HG02852 (cell line): ENCODE measurements around the gene BCAP31.

Experiments used
- ATAC-seq: cut with Tn5 transposase; IDR thresholded peaks from one replicate; pipeline ENCODE4 v1.9.1; 2021; ENCODE audit warnings: mild to moderate bottlenecking, moderate library complexity; ENCODE audit not compliant: unreplicated experiment

BCAP31 gene

GRCh38 chrX:153724252-153725038 is at the start of gene BCAP31, which contains the start of gene ABCD1:
TSS of gene BCAP31 (minus strand) at chrX:153724387. CDS start at chrX:153723244, 1,143 bp downstream.
TSS of gene ABCD1 (plus strand) at chrX:153724856. CDS start at chrX:153725267, 411 bp downstream.
- ATAC-seq, result peak; percentile 54

DNA sequence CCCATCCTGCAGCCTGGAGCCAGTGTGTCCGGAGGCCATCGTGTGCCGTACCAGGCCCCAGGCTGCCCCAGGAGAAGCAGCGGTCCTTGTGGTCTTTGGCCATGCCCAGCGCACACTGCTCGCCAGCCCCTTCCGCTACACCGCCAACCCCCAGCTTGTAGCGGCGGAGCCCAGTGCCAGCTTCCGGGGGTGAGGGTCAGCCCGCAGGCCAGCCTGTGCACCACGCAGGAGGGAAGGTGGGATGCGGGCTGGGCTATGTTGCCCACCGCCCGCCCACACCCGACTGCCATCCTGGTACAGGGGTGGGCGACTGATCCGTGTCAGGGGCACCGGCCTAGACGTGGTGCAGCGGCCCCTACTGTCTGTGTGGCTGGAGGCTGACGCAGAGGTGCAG is 49.0 kb upstream of the BCAP31 start:
- no peak for ATAC-seq

DNA sequence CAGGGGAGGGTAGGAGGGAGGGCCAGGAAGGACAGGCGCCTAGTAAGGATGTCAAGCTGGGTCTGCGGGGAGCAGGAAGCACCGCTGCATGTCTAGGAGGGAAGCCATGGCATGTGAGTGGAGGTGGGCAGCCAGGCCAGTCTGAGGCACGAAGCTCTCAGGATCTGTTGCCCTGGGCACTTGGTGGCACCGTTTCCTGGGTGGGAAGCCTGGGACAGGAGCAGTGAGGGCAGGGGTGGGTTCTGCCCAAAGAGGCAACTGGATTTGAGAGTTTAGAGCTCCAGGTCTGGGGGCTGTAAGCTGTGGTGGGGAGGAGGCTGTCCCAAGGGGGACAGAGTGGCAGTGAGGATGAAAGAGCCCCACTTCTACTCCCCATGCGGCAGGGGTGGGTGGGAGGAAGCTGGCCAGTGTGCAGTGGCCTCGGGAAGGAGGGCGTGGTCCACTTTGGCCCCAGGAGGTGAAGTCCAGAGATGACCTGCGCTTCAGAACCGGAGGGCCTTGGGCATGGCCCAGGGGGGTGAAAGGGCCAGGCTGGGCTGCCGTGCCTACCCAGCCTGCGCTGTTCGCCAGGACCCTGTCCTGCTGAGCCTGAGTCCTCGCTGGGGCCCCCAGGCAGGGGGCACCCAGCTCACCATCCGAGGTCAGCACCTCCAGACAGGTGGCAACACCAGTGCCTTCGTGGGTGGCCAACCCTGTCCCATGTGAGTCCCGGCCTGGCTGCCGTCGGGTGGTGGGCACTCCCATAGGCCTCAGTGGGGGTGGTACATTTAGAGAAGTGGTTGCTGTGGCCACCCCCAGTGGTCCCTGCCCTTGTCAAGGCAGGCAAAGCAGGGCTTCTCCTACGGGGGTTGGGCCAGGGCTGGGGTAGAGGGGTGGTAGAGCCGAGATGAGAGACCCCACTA is 48.4 kb upstream of the BCAP31 start:
- no peak for ATAC-seq

DNA sequence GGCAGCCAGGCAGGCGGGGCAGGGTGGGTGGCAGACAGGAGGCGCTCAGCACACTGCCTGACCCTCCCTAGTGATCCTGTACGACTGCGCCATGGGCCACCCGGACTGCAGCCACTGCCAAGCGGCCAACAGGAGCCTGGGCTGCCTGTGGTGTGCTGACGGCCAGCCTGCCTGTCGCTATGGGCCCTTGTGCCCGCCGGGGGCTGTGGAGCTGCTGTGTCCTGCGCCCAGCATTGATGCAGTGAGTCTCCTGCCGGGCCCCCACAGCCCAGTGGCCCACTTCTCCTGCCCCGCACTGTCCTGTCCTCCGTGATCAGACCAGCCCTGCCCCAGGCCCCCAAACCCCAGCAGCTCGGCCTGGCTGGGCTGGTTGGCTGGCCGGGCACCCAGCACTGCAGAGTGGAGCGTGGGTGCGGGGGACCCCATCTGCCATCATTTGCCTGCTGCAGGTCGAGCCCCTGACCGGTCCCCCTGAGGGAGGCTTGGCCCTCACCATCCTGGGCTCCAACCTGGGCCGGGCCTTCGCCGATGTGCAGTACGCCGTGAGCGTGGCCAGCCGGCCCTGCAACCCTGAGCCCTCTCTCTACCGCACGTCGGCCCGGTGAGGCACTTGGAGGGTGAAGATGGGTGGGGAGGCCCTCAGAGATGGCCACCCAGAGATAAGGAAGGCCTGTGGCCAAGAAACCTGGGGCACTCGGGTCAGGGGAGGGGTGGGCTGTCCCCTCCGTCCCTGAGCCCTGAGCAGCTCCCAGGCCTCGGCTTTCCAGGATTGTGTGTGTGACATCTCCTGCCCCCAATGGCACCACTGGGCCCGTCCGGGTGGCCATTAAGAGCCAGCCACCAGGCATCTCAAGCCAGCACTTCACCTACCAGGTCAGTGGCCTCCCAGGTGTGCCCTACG is 47.5 kb upstream of the BCAP31 start:
- ATAC-seq, result no peak

GRCh38 chrX:153770601-153771414 is 46.6 kb upstream of the BCAP31 start:
- ATAC-seq, result no peak

DNA sequence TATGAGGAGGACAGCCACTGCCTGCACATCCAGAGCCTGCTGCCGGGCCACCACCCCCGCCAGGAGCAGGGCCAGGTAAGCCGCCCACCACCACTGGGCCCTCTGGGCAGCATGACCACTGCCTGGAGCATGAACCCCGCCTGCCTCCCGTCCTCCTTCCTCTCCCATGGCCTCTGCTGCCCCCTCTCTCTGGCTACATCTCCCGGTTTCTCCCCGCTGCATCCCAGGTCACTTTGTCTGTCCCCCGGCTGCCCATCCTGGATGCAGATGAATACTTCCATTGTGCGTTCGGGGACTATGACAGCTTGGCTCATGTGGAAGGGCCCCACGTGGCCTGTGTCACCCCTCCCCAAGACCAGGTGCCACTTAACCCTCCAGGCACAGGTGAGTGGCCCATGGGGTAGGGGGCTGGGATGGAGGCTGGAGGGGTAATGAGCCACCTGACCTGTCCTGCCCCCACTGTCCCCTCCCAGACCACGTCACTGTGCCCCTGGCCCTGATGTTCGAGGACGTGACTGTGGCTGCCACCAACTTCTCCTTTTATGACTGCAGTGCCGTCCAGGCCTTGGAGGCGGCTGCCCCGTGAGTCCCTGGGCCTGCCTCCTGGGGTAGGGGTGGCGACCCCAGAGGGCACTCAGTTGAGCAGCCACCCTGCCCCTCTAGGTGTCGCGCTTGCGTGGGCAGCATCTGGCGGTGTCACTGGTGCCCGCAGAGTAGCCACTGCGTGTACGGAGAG is 45.8 kb upstream of the BCAP31 start:
- no peak for ATAC-seq

DNA sequence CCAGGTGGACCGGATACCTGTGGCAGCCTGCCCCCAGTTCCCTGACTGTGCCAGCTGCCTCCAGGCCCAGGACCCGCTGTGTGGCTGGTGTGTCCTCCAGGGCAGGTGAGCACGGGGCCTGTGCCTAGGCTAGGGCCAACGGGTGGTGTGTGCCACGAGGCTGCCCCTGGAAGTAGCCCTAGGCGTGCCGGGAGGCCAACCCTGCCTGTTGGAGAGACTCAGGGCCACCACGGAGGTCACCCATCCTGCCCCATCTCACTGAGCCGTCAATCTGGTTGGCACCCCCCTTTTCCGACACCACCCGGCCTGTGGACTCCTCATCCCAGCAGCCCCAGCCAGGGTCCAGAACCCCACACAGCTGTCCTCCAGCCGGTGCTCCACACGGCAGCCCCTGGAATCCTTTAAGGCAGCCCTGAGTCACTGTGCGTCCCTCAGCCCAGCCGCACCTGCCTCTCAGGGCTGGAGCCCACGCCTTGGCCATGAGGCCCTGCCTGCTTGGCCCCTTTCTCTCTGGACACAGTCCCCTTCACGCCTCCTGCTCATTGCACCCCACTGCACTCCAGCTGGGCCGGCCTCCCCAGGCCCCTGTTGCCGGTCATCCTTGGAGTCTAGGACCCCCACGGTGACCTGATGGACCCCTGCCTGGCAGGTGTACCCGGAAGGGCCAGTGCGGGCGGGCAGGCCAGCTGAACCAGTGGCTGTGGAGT is 45.1 kb upstream of the BCAP31 start:
- ATAC-seq, result no peak

- ATAC-seq, result no peak
Measured at GRCh38 chrX:153768311-153769157, 44.3 kb upstream of the BCAP31 start.

DNA sequence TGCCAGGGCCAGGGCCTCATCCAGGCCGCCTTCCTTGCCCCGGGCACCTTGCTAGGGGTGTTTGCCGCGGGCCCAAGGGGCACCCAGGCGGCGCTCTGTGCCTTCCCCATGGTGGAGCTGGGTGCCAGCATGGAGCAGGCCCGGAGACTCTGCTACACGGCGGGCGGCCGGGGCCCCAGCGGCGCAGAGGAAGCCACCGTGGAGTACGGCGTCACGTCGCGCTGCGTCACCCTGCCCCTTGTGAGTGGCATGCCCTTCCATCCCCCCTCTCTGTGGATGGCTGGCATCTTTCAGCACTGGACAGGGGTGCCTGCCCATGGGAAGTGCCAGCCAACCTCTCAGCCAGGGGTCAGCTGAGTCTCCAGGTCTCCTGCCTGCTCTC is 43.5 kb upstream of the BCAP31 start:
- ATAC-seq, result no peak

GRCh38 chrX:153766871-153767673 is 42.9 kb upstream of the BCAP31 start:
- no peak for ATAC-seq

DNA sequence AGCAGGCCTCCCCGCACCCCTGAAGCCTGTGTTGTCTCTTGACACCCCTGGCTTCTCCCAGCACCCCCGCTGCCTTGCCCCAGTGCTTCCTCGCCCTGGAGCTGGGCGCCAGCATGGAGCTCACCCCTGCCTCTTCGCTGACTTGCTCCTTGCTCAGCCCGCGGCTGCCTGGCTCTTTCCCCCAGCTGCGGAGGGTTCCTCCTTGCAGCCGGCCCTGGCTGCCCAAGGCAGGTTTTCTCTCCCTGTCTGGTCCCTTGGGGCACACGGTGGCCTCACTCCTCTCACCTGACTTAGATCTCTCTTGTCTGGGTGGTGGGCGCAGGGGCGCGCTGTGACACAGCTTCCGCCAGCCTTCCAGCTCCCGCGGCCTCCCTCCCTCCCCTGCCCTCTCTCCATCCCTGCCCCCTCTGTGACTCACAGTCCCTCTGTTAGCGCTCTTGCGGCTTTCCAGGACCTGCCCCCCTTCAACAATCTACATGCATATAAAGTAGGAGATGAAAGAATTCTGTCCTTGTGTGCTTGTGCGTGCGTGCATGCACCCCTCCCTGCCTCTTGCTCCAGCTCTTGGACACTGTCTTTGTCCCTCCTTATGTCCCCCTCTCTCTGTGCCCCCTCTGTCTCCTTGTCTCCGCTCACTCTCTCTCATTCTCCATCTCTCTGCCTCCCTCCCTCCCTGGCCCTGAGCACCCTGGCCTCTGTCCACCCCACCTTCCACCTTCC is 42.1 kb upstream of the BCAP31 start:
- ATAC-seq, result no peak

DNA sequence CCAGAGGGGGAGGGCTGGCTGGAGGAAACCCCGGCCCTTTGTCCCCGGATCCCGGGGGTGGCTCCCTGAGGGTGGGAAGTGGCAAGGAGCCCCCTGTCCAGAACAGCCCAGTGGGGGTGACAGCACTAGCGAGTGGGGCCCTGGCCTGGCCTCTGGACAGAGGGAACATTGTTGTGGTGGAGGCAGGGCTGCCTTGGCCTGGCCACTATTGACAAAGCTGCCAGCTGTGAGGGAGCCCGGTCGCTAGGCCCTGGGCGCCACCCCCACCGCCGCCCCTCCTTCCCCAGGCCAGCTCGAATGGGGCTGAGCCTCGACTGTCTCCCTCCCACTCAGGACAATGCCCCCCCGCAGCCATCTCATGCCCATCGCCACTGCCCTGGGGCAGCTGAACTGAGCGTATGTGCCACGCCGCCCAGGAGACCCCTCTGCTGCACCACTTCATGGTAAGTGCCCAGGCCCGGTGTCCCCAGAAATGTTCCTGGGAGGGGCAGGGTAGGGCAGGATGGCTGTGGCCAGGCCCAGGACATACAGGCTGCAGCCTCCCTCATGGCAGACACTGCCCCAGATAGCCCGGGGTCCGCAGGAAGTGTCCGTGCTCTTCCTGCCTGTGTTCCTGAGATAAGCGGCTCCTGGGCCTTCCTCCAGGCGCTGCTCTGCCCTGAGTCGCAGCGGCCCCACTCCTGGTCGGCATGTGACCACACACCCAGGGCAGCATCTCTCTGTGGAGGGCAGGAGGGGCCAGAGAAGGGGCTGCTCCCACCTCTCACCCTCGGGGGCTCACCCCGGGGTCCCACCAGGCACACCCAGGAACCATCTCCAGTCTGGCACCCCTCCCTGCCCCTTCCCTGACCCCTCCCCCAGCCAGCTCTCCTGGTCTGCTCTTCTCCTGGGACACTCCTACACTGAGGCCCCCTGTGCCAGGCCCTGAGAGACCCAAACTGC is 41.2 kb upstream of the BCAP31 start:
- no peak for ATAC-seq

- no peak for ATAC-seq
Measured at GRCh38 chrX:153764786-153765137, 40.6 kb upstream of the BCAP31 start.

GRCh38 chrX:153763989-153764755 is 40.0 kb upstream of the BCAP31 start, which contains the start of gene PLXNB3:
TSS of gene PLXNB3 (plus strand) at chrX:153764249. CDS start at chrX:153765536, 1,287 bp downstream.
- no peak for ATAC-seq
